ENCODE results near the gene CNDP1. TPM values are rescaled to one million over a fixed set of nuclear protein-coding genes. Genes with fewer than 3 reads are reported as not detected.

CNDP1 gene
- total RNA-seq, 1 donor from 2014 or later = 66.3 TPM

DNA sequence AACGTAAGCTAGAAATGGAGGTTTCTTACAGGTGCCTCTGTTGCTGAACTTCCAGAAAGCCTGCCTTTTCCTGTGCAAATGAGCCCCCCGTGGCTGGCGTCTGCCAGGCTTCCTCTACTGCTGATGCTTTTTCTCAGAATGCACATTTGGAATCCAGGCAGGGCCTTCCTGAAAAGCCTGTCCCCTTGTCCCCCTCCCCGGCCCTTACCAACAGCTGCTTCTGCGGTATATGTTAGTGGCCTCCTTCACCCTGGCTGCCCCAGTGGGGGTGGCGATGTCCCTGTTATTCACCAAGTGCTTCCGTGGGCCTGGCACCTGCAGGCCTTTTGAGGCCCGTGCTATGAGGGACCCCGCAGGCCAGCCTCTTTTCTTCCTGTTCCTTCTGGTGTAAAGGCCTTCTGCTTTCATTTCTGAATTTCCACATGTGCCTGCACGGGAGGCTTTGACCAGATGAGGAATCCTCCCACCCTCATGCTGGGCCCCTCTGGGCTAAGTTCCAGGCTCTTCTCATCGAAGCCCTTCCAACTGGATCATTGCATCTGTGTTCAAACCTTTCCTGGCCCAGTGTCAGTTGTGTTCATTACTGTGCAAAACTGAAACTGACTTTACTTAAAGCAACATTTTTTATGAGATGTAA lies 27.7 kb upstream of the CNDP1 start:
- peak; percentile 28 for DNase-seq (ENCODE audit: low spot score)
- peak; percentile 10 for ATAC-seq

- DNase-seq (ENCODE audit: low spot score) (peak; percentile 41), ATAC-seq (no peak)
Measured at GRCh38 chr18:74507097-74507881, 27.0 kb upstream of the CNDP1 start.

GRCh38 chr18:74507927-74508326 lies 26.4 kb upstream of the CNDP1 start:
- ATAC-seq (no peak), DNase-seq (ENCODE audit: low spot score) (peak; percentile 29)

DNA sequence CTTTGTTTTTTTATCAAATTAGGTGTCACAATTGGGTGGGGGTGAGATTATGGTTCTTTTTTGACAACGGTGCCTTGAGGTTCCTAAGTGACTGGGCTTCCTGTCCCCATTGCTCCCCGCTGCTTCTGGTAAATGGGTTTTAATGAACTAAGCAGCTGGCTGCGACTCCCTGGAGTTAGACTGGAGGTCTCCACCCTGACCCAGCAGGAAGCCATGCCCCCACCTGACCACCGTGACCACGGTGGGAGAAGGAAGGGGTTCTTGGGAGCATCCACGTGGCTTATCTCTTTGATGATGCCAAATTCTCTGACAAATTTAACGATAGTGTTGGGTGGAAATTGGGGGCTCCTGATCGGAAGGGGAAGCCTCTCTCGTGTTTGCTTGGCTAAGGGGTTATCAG lies 25.9 kb upstream of the CNDP1 start:
- DNase-seq (ENCODE audit: low spot score) = peak; percentile 21
- ATAC-seq = no peak

- DNase-seq (ENCODE audit: low spot score) (peak; percentile 29), ATAC-seq (no peak)
Measured at GRCh38 chr18:74508821-74509225, 25.5 kb upstream of the CNDP1 start.

DNA sequence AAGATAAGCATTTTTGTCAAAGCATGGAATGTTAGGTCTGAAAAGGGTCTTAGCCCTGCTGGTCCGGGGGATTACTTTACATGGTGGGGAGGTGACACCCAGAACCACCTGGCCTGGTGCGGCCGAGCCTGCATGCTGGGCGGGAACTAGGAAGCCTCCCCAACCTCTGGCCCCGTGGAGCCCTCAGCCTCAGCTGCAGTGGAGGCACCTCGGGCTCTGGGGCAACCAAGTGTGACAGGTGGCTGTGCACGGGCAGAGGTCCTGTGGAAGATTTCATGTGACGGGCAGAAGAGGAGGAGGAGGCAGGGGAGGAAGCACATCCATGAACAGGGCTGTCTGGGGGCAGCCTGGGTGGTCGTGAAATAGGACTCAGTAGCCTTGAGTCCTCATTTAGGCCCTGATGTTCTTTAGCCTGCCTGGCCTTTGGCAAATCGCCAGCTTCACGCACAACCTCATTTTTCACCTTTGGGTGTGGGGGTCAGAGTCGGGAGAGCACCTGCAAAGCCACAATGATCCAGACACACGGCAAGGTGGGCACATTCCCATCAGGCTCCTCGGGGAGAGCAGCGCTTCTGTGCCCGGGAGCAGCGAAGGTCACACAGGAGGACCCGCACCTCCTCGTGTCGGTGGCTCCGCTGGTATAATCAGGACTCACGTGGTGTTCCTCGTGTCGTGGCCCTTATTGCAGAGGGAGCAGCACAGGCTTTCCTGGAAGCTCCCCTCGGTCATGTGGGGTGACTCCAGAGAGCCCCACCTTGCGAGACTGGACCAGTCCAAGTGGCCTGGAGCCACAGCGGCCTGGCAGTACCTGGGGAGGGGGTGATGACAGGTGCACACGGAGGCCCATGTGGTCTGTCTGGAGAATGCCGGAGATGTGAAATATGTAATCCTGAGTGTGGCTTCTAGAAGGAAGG lies 24.2 kb upstream of the CNDP1 start:
- peak; percentile 37 for DNase-seq (ENCODE audit: low spot score)
- no peak for ATAC-seq

- ATAC-seq (no peak), DNase-seq (ENCODE audit: low spot score) (peak; percentile 12)
Measured at GRCh38 chr18:74510770-74511095, 23.6 kb upstream of the CNDP1 start.

DNA sequence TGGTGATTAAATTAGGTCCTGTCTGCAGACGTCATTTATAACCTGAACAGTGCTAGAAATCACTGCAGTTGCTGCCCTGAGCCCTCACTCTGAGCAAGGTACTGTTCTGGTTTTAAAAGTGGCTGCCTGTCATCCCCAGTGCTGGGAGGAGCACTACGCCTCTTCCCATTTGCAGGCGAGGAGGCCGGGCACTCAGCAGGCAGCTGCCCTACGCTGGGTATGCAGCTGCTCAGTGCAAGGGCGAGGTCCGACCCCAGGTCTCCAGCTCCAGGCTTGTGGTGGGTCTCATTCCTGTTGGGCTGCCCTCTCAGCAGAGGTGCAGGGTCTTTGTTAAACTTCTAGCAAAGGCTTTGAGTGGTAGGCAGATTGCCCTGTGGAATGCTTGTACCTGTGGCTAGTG lies 22.5 kb upstream of the CNDP1 start:
- peak; percentile 23 for DNase-seq (ENCODE audit: low spot score)
- ATAC-seq = no peak

- DNase-seq (ENCODE audit: low spot score) (peak; percentile 41), ATAC-seq (no peak)
Measured at GRCh38 chr18:74512321-74513053, 21.8 kb upstream of the CNDP1 start.

GRCh38 chr18:74513149-74513882 lies 21.0 kb upstream of the CNDP1 start:
- no peak for DNase-seq (ENCODE audit: low spot score)
- ATAC-seq = no peak

DNA sequence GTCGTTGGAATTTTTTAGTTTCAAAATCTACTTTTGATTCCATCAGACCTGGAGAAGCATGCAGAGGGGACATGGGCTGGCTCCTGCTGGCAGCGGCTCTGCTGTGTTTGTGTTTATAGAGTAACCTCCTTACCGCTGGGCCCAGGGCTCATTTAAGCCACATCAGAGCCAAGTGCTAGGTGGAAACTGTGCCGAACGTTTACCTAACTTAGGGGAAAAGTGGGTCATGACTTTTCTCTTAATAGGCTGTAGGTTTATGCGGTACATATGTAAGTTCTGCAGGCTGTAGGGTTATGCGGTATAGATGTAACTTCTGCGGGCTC lies 20.5 kb upstream of the CNDP1 start:
- ATAC-seq (peak; percentile 65), DNase-seq (ENCODE audit: low spot score) (peak; percentile 80)

DNA sequence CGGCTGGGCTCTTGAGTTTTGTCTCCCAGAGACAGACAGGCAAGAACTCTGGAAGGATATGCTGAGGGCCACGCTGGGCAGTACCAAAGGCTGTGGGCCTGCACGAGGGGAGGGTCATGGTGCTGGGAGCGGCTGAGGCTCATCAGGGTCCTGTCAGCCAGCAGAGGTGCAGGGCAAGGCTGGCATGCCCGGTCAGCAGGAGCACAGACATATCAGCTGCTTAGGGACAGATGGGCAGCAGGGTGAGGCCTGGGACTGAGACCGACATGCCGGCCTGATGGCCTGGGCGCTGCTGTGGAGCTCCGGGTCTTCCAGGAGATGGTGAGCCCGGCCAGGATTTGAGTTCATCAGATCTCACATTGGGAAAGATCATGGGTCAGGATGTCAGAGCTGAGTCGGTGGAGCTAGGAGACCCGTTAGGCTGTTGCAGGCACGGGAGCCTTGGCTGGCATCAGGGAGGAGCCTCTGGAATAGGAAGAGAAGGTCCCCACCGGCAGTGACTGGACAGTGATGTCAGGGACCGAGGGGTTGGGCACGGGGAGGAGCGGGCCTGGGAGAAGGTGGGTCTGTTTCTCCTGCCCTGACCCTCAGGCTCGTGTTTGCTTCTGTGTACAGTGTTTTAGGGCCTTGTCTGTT lies 19.3 kb upstream of the CNDP1 start:
- peak; percentile 41 for DNase-seq (ENCODE audit: low spot score)
- ATAC-seq = no peak

GRCh38 chr18:74515620-74516231 lies 18.6 kb upstream of the CNDP1 start:
- DNase-seq (ENCODE audit: low spot score) = peak; percentile 58
- ATAC-seq = peak; percentile 49

- DNase-seq (ENCODE audit: low spot score) (peak; percentile 70), ATAC-seq (peak; percentile 61)
Measured at GRCh38 chr18:74516271-74517235, 17.7 kb upstream of the CNDP1 start.

DNA sequence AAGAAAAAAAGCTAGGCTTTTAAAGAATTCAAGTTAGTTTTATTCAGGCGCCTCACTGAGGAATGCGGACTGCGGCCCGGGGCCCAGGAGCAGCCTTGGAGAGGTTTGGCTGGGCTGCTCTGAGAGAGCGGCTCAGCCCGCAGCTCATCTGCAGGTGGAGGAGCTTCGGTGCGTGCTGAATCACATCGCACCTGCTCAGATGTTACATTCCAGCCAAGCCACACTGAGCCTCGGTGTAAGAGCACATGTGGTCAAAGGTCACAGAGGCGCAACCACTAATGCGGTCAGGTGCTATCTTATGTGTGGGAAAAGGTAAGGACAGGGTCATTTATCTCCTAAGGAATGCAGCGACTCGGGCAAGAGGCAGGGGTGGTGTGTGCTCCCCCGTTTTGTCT lies 17.1 kb upstream of the CNDP1 start:
- ATAC-seq (peak; percentile 40), DNase-seq (ENCODE audit: low spot score) (peak; percentile 59)

DNA sequence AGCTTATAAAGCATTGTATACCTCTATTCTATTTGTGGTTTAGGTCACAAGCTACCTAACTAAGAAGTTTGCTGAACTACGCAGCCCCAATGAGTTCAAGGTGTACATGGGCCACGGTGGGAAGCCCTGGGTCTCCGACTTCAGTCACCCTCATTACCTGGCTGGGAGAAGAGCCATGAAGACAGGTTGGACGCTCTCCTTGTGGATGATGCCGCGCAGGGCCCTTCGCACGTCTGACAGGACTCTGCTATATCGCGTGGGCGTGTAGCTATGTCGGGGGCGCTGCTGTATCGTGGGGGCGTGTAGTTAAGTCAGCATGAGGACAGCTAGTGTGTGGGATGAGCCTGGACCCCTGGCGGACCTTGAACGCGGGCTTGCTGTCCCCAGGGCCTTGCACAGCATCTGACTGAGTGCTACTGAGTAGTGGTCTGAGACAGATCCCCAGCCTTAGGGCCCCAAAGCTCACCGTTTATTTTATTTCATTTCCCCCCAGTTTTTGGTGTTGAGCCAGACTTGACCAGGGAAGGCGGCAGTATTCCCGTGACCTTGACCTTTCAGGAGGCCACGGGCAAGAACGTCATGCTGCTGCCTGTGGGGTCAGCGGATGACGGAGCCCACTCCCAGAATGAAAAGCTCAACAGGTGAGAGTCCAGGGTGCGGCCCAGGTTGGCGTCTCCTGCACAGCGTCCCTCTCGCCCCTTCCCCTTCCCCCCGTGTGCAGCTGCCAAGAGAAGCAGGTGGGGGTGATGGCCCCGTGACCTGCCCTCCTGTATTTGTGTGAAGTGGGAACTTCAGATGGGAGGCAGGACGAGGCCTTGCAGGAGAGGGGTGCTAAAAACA lies 15.6 kb upstream of the CNDP1 start:
- no peak for ATAC-seq
- DNase-seq (ENCODE audit: low spot score) = peak; percentile 40
